AG10803 (cell line): ENCODE data around the gene OR52B2.

Experiments used
- DNase-seq: peaks from one replicate; pipeline ENCODE4 v3.0.0; 2010; ENCODE audit warnings: low read depth
- H3K4me3 ChIP-seq: 2 replicates; pipeline ENCODE4 v1.5.1; 2011; ENCODE audit warnings: mild to moderate bottlenecking, low read length, control low read depth
- TF ChIP-seq, protein P1 (sequence below): conservative IDR thresholded peaks from 2 replicates; pipeline ENCODE4 v1.5.1; 2011; ENCODE audit warnings: mild to moderate bottlenecking, low read length, control low read depth, inconsistent platforms

The OR52B2 gene

DNA sequence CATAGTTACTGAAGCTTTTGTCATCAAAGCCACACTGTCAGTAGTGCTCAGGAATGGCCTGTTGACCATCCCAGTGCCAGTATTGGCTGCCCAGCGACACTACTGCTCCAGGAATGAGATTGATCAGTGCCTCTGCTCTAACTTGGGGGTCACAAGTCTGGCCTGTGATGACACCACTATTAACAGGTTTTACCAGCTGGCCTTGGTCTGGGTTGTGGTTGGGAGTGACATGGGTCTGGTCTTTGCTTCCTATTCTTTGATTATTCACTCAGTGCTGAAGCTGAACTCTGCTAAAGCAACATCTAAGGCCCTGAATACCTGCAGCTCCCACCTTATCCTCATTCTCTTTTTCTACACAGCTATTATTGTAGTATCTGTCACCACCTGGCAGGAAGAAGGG, 41.1 kb downstream of the OR52B2 start:
- no peak for DNase-seq
- no peak overlapping the region for H3K4me3 ChIP-seq
- TF ChIP-seq, protein P1, sequence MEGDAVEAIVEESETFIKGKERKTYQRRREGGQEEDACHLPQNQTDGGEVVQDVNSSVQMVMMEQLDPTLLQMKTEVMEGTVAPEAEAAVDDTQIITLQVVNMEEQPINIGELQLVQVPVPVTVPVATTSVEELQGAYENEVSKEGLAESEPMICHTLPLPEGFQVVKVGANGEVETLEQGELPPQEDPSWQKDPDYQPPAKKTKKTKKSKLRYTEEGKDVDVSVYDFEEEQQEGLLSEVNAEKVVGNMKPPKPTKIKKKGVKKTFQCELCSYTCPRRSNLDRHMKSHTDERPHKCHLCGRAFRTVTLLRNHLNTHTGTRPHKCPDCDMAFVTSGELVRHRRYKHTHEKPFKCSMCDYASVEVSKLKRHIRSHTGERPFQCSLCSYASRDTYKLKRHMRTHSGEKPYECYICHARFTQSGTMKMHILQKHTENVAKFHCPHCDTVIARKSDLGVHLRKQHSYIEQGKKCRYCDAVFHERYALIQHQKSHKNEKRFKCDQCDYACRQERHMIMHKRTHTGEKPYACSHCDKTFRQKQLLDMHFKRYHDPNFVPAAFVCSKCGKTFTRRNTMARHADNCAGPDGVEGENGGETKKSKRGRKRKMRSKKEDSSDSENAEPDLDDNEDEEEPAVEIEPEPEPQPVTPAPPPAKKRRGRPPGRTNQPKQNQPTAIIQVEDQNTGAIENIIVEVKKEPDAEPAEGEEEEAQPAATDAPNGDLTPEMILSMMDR = no peak

DNA sequence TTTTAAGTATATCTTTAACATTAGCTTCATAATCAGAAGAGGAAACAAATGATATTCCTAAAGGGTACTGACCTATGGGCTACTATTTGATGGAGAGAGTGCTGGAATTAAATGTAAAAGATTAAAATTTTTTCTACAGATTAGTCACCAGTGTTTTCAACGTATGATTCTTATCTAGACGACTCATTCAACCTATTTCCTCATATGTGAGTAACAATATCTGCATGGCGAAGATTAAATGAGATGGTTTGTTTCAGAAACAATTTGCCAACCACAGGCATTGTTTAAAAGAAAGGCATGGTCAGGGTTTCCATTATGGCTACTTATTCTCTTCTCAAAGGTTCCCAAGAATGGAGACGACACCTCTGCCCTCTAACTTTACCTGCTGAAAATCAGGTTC, 42.2 kb downstream of the OR52B2 start:
- H3K4me3 ChIP-seq = no peak overlapping the region
- DNase-seq = no peak
- TF ChIP-seq, protein P1 = no peak

DNA sequence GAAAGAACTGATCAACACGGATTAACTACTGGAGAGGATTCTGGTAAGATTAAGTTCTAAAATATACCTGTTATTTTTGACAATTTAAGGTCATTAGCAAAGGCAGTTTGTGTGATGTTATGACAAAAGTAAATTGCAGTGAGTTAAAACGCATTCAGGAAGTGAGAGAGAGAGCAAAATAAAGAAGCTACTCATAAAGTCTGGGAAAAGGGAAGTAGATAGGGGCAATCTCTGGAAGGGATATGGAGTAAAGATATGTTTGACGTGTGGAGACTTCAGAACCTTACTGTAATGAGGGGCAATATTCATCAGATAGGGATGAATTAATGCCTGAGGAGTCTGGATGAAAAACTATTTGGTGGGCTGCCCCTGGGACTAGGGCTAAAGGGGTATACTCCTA, 45.9 kb downstream of the OR52B2 start:
- no peak for DNase-seq

More for the DNA sequence above, 45.9 kb downstream of the OR52B2 start:
- TF ChIP-seq, protein P1 = no peak
- no peak overlapping the region for H3K4me3 ChIP-seq
